Anterior cingulate cortex (tissue), 58 donors: ENCODE results near the gene NKAIN1.
A peak's percentile ranks its signal among the peaks of the same experiment; 100 is the strongest.
"Not testable (repeated sequence)": the region's sequence is repeated elsewhere in the genome, so short reads cannot be mapped to it uniquely, and the experiment has no call there.

Experiments used
- DNase-seq, 58 donors: peaks; one replicate each; lab custom pipeline; 2025; lab: John Stamatoyannopoulos, UW

NKAIN1 gene

GRCh38 chr1:31159323-31159722 lies 80.4 kb downstream of the NKAIN1 start:
- no peak for DNase-seq

- peak in 39 of 58 donors; percentile 3 to 55 (median 22) for DNase-seq
These were observed 84.4 kb downstream of the NKAIN1 start for GRCh38 chr1:31155216-31155806.

- peak in 49 of 58 donors; percentile 4 to 64 (median 35) for DNase-seq
These were observed 85.0 kb downstream of the NKAIN1 start for GRCh38 chr1:31154632-31155215.

GRCh38 chr1:31154000-31154631 lies 85.6 kb downstream of the NKAIN1 start:
- DNase-seq = no peak

- DNase-seq = no peak
These were observed 86.3 kb downstream of the NKAIN1 start for GRCh38 chr1:31153423-31153822.

- DNase-seq = peak in 18 of 58 donors; percentile 1 to 44 (median 5)
These were observed 87.4 kb downstream of the NKAIN1 start for GRCh38 chr1:31152181-31152795.

- DNase-seq = no peak
These were observed 88.3 kb downstream of the NKAIN1 start for GRCh38 chr1:31151402-31151801.

GRCh38 chr1:31148409-31148808 lies 91.3 kb downstream of the NKAIN1 start:
- DNase-seq = no peak

GRCh38 chr1:31145648-31146047 lies 94.0 kb downstream of the NKAIN1 start:
- DNase-seq = no peak

- DNase-seq = no peak
These were observed 95.2 kb downstream of the NKAIN1 start for GRCh38 chr1:31144442-31144841.

GRCh38 chr1:31143455-31143854 lies 96.2 kb downstream of the NKAIN1 start:
- DNase-seq = no peak

GRCh38 chr1:31142406-31142805 lies 97.3 kb downstream of the NKAIN1 start:
- DNase-seq = no peak

- no peak for DNase-seq
These were observed 99.4 kb downstream of the NKAIN1 start for GRCh38 chr1:31140299-31140698.

- DNase-seq = not testable (repeated sequence)
These were observed 100.7 kb downstream of the NKAIN1 start for GRCh38 chr1:31138797-31139521.

- DNase-seq = not testable (repeated sequence)
These were observed 101.8 kb downstream of the NKAIN1 start for GRCh38 chr1:31137873-31138272.

GRCh38 chr1:31135973-31136600 lies 103.6 kb downstream of the NKAIN1 start:
- DNase-seq = no peak

- DNase-seq = no peak
These were observed 106.3 kb downstream of the NKAIN1 start for GRCh38 chr1:31133368-31133767.
